GM12878 (cell line): Measurements from ENCODE around the gene MSRB1. TPM values are rescaled to one million over a fixed set of nuclear protein-coding genes. Genes with fewer than 3 reads are reported as not detected.
A peak's percentile ranks its signal among the peaks of the same experiment; 100 is the strongest.

Experiments used
- BHLHE40 ChIP-seq, 2 experiments: fragments of 450-650 bp in 1 of 2; IDR thresholded peaks; 2 replicates each; pipeline ENCODE4 v1.6.1; 2011 to 2017; ENCODE audit warnings: low read depth in 2 of 2, borderline replicate concordance in 1 of 2, improper control_type of control experiment in 1 of 2, low read length in 1 of 2, mild to moderate bottlenecking in 1 of 2
- ESRRA ChIP-seq: IDR thresholded peaks from 2 replicates; pipeline ENCODE4 v1.6.1; 2012; ENCODE audit warnings: mild to moderate bottlenecking, low read length, improper control_type of control experiment
- MLLT1 ChIP-seq: fragments of 450-650 bp; IDR thresholded peaks from 2 replicates; pipeline ENCODE4 v1.6.1; 2016; ENCODE audit warnings: mild to moderate bottlenecking
- NFXL1 ChIP-seq: fragments of 450-650 bp; IDR thresholded peaks from 2 replicates; pipeline ENCODE4 v1.6.1; 2017; ENCODE audit warnings: antibody characterized with exemption, mild to moderate bottlenecking, borderline replicate concordance
- NKRF ChIP-seq: fragments of 450-650 bp; conservative IDR thresholded peaks from 2 replicates; pipeline ENCODE4 v1.6.1; 2017; ENCODE audit warnings: mild to moderate bottlenecking, moderate library complexity
- NR2F1 ChIP-seq: fragments of 450-650 bp; conservative IDR thresholded peaks from 2 replicates; pipeline ENCODE4 v1.6.1; 2017; ENCODE audit warnings: mild to moderate bottlenecking
- SIN3A ChIP-seq: IDR thresholded peaks from 2 replicates; pipeline ENCODE4 v1.6.1; 2012; ENCODE audit warnings: low read depth, low read length, improper control_type of control experiment
- SMAD5 ChIP-seq: IDR thresholded peaks from 2 replicates; pipeline ENCODE4 v1.6.1; 2016; ENCODE audit warnings: antibody characterized with exemption, low read depth
- TBL1XR1 ChIP-seq: IDR thresholded peaks from 2 replicates; pipeline ENCODE4 v1.6.1; 2012; ENCODE audit warnings: low read depth, low read length, improper control_type of control experiment
- ZBTB11 ChIP-seq: fragments of 450-650 bp; formaldehyde crosslinking; IDR thresholded peaks from 2 replicates; pipeline ENCODE4 v1.5.0; 2022; ENCODE audit warnings: mild to moderate bottlenecking, missing genetic modification characterization
- ZNF592 ChIP-seq: fragments of 450-650 bp; IDR thresholded peaks from 2 replicates; pipeline ENCODE4 v1.6.1; 2017; ENCODE audit warnings: mild to moderate bottlenecking, moderate library complexity
- ZNF687 ChIP-seq: fragments of 450-650 bp; IDR thresholded peaks from 2 replicates; pipeline ENCODE4 v1.6.1; 2017; ENCODE audit warnings: mild to moderate bottlenecking, moderate library complexity
- polyA plus RNA-seq, 11 experiments: library from polyadenylated mRNA; depleted of rRNA in 4 of 11; unstranded in 6 of 11; stranded (reverse) in 5 of 11; fragments of >200 nt; fragmentation: Nextera tagmentation in 4 of 11; fragmentation: Illumina TruSeq in 1 of 11; extraction: Ambion mirVana in 4 of 11; extraction: Trizol in 1 of 11; gene quantifications; 1 replicate in 1 of 11; 2 replicates in 10 of 11; pipeline versions ENCODE4 v1.2.1 to v1.2.3, GENCODE V29; 2011 to 2016; ENCODE audit warnings: inconsistent platforms in 2 of 11, missing spikeins in 2 of 11, low read depth in 1 of 11
- total RNA-seq, 4 experiments: library from RNA; depleted of rRNA in 3 of 4; stranded (reverse); fragments of >200 nt in 3 of 4; fragmentation: Illumina TruSeq in 1 of 4; extraction: Trizol in 1 of 4; gene quantifications; 2 replicates each; pipeline versions ENCODE4 v1.2.1 to v1.2.3, GENCODE V29; 2013 to 2021

Gene MSRB1
- total and polyA plus RNA-seq, 10 of the 15 experiments (the other 5 are each of a cell fraction or from before 2014, with no cell fraction given) = 5.1 to 48.6 (median 25.7) TPM

GRCh38 chr16:1983544-1984346 lies 40.7 kb upstream of the MSRB1 start, which contains the start of gene GFER (continued):
- TF ChIP-seq TBL1XR1 (peak; percentile 35; the same call in 1 of the 2 replicates), MLLT1 (no peak), NR2F1 (peak; percentile 100), ZBTB11 (CRISPR knock-in tag) (no peak), BHLHE40 (IDR thresholded peaks at IDR 0.05; ENCODE audit: borderline replicate concordance in 1 of 2, low read depth in 2 of 2, low read length in 1 of 2) (peak; percentile 45 to 85; a peak in 3 of 4 replicates), SMAD5 (no peak), ESRRA (peak; percentile 68; the same call in 1 of the 2 replicates), ZNF592 (0 out of 2 replicates have a peak, but pooled peaks have one; percentile 48), NKRF (peak; percentile 32; the same call in 1 of the 2 replicates), NFXL1 (no peak), SIN3A (peak; percentile 50; the same call in 1 of the 2 replicates), ZNF687 (peak; percentile 88)
